NCI-H526 (cell line): ENCODE measurements around the gene GRIK1.
"Not testable (repeated sequence)": the region's sequence is repeated elsewhere in the genome, so short reads cannot be mapped to it uniquely, and the experiment has no call there.

Experiments used
- DNase-seq, 2 experiments: peaks; one replicate each; lab custom pipeline; 2025; lab: John Stamatoyannopoulos, UW

Gene GRIK1

DNA sequence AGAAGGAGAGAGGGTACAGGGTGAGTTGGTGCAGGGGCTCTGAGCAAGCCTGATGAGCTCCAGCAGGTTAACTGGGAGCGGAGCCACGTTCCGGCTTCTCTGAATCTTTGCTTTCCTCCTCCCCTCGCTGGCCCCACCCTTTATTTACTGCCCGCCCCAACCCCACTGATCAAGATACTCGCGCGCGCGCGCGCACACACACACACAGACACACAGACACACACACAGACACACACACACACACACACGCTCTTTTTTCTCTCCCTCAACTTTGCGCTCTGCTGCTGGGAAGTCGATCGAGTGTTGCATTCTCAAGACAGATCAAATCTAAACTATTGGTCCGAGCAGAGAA, at the start of gene GRIK1:
GRIK1 (minus strand) TSS at position 73 of the 352 bp plus-strand sequence.
- no peak for DNase-seq

DNA sequence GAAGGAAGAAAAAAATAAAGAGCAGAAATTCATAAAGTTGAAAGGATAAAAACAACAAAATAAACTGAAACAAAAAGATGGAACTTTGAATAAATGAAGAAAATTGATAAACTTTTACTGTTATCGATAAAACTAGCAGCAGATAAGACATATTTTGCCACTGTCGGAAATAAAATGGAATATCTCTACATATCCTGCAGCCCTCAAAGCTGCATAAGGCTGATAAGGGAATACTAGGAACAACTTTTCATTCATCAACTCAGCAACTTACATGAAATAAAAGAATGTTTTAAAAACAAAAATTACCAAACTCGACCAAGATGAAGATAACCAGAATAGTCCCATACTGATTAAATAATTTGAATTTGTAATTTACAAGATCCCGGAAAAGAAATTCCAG, 48.0 kb upstream of the GRIK1 start:
- no peak for DNase-seq

DNA sequence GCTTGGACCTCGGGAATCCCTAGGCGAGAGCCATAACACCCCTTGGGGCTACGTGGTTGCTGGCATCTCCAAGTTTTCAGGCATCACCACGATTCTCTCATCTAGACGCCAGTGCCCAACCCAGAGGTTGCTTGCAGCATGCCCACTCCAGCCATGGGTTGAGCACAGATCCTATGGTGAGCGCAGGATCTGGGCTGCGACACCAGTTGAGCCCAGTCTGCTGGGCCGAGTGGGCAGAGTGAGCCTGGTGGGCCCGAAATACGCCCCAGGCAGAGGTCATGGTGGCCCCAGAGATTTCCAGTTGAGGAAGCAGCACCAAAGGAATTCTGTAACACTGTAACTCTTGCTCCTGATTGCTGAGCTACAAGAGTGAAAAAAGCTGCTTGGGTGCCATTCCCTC, 46.1 kb upstream of the GRIK1 start:
- DNase-seq = no peak

DNA sequence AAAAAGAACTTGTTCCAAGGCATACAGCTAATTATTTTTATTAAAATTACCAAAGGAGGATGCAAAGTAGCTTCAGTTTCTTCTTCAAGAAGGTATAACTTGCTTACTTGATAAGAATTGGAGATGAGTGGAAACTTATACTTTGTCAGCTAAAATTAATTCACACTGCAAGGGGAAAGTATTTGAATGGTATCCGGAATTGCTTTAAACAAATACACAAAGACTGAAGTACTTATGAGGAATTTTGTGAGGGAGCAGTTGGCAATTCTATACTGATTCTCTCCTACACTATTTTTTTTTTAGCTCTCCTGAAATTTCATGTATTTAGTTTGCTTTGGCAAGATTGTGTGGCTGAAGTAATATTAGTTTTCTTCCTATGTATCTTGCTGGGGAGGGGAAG, 39.2 kb upstream of the GRIK1 start:
- DNase-seq = no peak

DNA sequence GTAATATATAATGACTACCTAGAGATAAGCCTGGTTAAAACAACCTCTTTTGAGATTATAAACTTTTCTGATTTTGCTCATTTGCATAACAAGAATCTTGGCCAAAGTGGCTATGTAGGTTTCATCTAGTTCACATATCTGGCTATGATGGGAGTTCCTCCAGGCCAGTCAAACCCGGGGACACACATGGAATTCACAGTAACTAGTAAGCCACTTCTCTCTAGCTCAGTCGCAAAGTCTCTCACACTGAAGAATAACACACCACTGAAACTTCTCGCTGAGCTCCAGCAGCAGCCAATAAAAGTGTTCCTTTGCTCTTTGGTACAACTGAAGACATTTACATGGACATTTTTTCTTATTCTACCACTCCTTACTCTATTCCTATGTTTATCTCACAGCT, 36.0 kb upstream of the GRIK1 start:
- no peak for DNase-seq

DNA sequence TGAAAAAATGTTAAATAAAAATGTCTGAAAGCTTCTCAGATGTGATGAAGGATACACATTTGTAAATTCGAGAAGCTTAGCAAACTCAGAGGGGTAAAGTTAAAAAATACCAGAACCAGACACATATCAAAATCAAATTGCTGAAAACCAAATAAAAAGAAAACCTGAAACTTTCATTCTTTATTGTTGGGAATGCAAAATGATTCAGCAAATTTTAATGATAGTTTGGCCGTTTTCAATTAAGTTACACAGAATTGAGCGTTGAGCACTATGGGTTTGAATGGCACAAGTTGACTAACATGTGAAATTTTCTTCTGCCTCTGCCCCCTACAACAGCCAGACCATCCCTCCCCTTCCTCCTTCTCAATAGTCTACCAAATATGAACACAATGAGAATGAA, 33.5 kb upstream of the GRIK1 start:
- DNase-seq = no peak

DNA sequence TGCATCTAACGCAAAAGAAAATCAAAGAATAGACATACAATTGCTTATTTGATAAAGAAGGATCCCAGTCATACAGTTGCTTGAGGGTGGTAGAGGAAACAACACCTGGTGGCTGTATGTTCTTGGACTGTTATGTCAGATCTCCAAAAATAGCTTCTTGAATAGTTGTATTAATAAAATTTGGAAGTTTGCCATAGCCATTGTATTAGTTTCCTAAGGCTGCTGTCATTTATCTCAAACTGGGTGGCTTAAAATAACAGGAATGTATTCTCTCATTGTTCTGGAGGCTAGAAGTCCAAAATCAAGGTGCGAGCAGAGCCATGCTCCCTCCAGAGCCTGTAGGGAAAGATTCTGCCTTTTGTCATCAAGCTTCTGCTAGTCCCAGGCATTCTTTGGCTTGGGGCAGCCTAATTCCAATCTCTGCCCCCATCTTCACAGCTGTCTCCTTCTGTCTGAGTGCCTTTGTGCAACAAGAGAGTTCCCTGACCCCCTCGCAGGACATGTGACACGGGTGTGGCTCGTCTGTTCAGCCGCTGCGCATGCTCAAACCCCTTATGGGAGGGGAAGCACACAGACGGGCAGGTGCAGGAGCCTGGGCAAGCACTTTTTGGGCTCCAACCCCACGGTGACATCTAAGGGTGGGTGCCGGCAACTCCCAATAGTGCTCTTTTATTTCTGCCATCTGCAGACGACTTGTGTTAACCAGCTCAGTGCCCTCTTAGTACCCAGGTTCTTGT, 21.7 kb upstream of the GRIK1 start:
- DNase-seq = no peak

DNA sequence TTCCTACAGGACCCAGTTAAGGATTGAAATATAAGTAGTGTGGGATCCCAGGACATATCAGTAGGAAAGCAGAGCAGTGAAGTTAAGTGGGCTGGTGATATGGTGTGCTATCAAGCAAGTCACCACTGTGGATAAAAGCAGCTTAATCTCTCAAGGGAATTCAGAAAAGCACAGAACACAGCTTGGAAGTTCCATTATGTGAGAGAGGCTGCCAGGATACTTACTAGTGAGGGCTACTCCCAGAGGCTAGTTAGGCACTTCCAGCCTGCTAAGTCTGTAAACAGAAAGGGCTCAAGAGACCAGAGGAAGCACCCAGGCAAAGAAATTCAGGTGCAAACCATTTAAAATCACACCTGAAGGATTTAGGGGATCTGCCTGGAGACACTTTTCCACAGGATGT, 18.8 kb upstream of the GRIK1 start:
- no peak for DNase-seq

DNA sequence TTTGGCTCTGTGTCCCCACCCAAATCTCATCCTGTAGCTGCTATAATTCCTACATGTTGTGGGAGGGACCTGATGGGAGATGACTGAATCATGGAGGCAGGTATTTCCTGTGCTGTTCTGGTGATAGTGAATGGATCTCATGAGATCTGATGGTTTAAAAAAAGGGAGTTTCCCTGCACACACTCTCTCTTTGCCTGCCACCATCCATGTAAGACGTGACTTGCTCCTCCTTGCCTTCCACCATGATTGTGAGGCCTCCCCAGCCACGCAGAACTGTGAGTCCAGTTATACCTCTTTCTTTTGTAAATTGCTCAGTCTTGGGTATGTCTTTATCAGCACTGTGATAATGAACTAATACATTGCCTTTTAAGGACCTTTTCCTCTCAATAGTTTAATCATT, 18.2 kb upstream of the GRIK1 start:
- DNase-seq = not testable (repeated sequence)

DNA sequence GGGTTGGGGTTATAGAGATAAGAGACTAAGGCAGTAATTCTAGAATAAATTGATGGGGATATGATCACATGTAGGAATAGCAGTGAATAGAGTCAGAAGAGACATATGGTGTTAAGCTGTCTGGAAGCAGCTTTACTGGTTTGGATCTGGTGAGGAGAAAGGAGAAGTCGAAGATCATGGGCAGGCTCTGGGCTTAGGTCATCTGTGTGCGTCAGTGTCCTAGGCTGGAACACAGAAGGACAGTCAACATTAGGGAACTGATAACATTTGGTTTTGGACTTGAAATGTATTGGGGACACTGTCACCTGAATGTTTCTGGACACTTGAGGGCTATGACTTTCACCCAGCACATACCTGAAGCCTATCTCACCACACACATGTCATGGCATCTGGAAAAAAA, 13.9 kb upstream of the GRIK1 start:
- DNase-seq = no peak

DNA sequence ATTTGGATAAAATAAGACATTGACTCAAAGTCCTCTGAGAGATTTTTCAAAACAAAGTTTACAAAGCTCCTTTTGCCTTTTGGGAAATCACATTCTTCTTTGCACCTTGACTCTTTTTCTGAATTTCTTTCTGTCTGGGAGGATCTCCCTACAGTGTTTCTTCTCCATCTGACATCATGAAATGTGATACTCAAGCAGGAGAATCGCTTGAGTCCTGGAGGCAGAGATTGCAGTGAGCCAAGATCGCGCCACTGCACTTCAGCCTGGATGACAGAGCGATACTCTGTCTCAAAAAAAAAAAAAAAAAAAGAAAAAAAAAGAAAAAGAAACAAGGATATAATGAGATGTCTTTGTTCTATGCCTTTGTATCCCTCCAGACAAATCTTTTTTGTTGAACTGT, 13.3 kb upstream of the GRIK1 start:
- DNase-seq = no peak

DNA sequence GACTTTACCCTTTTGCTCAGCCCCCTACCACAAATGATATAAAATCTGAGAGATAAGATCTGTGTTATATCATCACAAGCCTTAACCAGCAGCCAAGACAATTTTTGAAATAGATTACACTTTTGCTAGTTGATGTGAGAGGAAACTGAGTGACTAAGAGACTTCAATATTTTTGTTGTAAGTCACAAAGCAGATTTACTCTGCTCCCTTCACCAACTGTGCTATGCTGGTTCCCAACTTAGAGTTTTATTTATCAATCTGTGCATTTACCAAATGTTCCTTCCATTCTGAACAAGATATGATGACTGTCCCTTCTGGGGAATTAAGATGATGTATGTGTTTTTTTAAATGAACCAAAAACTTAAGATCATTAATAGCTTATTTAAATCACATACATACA, 12.1 kb upstream of the GRIK1 start:
- DNase-seq = no peak

DNA sequence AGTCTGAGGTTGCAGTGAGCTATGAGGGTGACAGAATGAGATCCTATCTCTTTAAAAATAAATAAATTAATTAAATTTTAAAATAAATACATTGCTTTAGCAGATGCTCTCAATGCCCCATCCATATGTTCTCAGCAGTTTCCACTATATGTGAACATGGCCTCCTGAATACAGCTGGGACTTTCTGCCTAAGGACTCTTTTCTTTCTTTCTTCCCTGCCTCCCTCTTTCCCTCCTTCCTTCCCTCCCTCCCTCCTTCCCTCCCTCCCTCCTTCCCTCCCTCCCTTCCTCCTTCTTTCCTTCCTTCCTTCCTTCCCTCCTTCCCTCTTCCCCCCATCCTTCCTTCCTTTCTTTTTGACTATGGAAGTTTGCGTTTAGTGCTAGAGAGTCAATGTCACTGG, 10.2 kb upstream of the GRIK1 start:
- DNase-seq = no peak

DNA sequence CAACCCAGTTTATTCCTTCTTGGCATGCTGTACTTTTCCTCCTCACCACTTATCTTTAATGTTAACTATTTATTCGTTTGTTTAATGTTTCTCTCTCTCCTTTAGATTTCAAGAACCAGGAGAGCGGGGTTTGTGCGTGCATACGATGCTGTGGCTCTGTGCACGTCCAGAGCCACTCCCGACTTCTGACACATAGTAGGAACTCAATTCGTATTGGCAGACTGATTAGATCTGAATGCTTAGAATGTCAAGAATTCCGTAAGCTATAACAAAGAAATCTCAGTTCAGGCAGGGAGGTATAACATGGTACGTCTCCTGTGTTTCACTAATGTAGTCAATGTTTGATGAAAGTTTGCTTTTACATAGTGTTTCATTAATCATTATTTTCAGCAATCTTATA, 7.3 kb upstream of the GRIK1 start:
- DNase-seq = no peak

DNA sequence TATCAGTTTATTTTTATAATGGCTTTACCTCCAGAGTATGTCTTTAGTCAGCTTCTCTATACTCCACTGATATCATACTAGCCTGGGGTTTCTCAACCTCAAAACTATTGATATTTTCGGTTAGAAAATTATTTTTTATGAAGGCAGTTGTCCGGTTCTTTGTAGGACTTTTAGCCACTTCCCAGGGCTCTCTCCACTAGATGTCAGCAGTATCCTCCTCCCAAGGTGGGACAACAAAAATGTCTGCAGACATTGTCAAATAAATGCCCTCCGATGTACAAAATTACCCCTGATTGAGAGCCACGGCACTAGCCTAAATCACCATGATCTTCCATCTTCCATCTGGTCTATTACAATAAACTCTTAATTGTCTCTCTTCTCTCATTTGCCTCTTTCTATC, 4.1 kb upstream of the GRIK1 start:
- DNase-seq = no peak

DNA sequence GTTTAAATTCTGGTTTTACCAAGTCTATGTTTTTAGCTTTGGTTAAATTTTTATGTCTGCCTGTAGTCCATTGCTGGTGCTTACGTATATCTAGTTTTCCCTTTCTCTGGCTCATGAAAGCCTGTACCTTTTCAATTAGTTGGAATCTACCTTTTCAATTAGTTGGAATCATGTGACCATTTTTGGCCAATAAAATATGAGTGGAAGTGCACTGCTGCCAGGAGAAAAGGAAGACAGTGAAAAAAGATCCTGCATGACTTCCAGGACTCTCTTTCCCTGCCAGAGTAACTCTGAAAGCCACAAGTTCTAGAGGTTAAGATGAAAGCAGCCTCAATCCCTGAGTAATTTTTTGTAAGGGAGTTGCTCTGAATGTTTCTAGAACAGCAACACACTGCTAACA, 2.2 kb upstream of the GRIK1 start:
- DNase-seq = no peak

DNA sequence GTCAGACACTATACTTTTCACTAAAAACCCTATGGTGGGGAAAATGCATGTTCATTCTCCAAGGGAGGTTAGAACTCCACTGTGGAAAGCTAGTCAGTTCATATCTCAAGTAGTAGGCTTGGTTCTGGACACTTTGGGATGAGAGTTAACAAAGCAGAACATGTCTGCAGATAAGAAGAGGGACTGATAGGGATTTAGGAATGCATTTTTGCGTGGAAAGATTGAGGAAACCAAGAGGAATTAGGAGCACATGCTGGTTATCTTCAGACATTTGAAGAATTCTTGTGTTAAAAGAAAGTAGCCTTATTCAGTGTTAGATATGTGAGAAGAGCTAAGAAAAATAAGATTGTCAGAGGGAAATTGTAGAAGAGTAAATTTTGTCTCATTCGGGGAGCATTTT, 1.2 kb upstream of the GRIK1 start:
- no peak for DNase-seq

DNA sequence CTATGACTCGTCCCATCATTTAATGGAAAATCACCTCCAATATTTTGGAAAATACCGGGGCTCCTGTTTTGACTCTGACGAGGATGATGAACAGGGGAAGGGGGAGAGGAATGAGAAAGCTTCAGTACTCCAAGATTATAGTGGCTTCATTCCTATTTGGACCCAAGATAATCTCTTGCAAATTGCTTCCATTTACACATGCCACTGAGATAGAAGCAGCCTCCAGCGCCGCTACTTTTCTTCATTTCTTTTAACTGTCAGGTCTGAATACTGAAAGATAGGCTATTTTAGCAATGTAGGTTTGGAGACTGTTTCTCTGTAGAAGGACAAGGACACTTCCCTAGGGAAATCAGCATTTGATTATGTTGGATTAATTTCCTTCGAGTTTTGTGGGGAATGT, 565 bp upstream of the GRIK1 start:
- DNase-seq = no peak

DNA sequence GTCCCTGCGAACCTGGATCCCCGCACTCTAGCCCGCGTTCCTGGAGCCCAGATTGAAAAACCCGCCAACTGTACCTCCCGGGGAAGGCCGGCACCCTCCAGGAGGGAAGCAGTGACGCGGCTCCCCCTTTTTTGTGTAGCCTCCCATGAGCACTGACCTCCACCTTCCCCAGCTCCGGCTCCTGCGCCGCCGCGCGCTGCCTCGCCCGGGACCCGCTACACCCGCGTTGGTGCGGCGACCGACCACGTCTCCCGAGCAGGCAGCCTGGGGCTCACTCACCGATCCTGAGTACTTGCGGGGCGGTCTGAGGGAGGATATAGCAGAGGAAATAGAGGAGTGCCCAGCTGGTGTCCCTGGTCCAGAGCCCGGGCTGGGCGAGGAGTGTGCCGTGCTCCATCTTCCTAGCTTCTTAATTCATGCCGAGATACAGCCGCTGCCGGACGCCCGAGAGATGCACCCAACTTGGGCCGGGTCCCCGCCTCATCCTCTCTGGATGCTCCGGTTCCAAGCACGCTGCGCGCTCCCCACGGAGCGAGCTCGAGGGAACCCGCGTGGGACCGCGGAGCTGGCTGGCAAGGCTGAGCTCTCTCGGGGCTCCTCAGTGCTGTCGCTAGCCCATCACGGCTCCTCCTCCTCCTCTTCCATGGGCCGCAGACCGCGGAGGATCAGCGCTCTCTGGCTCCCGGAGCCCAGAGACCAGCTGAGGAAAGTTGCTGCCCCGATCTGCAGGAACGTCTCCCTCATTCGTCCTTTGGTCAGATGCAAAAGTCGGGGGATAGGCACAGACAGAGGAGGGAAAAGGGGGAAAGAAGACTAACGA, 482 bp downstream of the GRIK1 start:
- no peak for DNase-seq

DNA sequence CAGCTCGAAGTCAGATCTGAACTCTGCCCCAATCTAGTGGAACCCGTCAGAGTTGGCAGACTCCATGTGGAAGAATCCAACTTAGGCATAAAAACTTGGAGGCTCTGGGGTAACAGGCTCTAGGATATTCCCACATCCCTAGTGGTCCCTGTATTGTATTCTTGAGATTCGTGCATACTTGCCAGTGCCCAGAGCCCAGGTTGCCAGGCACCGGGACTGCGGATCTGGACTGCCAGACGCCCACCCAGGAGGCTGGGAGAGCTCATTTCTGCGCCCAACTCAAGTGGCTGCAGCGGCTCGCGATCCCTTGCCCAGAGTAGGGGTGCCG, 1.1 kb downstream of the GRIK1 start:
- DNase-seq = no peak

DNA sequence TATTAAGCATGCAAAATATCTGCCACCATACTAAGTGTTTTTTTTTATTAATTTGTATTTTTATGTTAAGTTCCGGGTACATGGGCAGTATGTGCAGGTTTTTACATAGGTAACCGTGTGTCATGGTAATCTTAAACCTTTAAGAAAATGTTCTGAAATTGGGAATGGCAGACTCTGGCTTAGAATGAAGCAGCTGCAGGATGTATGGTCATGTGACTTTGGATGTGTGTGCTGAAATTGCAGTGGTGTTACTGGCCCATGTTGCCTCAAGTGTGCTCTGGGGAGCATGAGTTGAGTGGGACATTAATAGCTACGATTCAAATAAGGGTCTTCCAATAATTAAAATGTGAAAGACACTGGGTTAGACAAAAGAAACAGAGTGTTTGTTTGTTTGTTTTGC, 6.7 kb downstream of the GRIK1 start:
- no peak for DNase-seq

DNA sequence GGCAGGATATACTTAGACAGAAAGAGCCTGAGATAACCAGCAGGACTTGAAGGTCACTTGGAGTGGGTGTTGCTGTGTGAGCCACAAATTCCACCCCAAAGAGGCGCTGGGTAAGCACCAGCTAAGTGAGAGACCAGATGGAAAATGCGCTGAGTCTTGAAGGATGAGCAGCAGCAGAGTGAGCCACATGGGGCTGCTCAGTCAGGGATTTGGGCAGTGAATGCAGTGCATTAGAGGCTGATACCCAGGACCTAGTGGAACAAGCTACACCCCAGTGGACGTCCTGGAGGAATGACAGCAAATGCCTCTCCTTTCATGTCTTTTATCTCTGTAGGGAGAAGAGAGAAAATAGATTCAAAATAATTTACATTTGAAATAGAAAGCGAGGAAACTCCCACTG, 11.3 kb downstream of the GRIK1 start:
- DNase-seq = no peak

DNA sequence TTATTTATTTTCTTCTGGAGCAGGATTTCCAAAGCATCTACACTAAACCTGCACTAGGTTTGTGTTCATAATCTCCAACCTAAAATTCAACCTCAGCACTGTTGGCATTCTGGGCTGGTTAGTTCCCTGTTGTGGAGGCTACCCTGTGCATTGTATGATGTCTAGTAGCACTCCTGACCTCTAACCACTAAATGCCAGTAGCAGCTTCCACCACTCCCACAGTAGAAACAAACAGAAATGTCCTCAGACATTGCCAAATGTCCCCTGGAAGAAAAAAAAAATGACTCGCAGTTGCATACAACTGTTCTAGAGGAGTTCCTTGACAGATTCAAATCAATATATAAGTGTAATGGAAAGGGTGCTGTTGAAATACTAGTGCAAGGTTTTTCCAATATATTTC, 18.9 kb downstream of the GRIK1 start:
- DNase-seq = no peak

DNA sequence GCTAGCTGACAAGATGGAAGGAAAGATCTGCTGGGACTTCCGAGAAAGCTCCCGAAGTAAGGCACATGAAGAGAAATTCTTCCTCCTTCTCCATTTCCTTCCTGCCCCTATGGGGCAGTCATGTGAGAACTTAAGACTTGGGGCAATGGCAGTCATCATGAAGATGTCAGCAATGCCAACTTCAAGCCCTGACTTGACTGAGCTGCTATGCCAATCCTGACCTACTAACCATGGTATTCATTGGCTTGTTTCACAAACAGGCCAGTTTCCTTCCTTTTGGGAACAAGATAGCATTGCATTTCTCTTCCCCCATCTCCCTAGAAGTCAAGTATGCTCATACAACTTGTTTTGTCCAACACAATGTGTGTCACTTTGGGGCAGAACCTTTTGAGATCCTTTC, 25.5 kb downstream of the GRIK1 start:
- DNase-seq = no peak
